Activated CD4-positive, alpha-beta T cell treated with anti-CD3 and anti-CD28 coated beads, Interleukin-2, Interleukin-6, amounts not matched to agents 100 ng/mL and 50 ng/mL, durations not matched to agents 16 hours and 8 hours (primary cell): ENCODE results near the gene SCARF2.
"Not testable (repeated sequence)": the region's sequence is repeated elsewhere in the genome, so short reads cannot be mapped to it uniquely, and the experiment has no call there.

ENCODE experiments used
- DNase-seq: peaks from one replicate; pipeline ENCODE4 v3.0.0-alpha.2; 2020

SCARF2 gene

DNA sequence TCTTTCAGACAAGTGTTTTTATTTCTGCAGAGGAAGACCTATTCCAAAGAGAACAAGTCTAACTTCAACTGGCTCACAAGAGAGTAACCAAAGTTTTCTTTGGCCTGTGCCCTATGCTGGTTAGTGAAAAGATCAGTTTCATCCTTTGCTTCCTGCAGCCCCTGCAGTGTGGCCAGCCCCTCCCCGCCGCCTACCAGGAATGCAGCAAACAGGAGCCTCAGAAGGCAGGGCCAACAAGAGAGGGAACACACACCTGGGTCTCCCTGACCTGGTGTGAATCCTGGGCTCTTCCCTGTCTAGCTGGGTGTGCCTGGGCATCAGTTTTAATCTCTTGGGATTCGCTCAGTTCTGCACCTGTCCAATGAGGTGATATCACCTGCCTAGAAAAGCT is 21.5 kb upstream of the SCARF2 start:
- DNase-seq, result no peak

DNA sequence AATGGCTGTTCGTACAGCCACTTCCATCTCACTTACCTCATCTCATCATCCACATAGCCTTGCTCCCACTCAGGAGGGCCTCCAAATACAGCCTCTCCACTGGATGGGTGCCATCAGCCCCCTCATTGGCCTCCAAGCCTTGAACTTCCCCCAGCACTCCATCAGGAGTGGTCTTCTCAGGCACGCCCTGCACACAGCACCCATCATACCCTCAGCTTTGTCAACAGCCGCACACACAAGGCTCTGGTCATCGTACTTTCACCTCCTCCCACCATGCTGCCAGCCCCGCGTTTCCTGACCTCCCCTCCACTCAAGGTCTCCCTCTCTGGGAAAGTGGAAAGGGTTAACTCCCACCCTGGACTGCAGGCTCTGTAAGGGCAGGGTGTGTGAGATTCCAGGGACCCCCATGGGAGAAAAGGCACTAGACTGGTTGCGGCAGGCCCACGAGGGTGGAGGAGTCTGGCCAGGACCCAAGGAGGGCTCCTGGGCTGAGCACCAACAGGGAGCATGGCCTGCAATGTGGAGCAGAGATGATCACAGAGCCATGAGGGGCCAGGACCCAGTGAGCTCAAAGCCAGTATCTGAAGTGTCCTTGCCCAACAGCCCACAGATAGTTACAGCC is 21.0 kb upstream of the SCARF2 start:
- DNase-seq, result no peak

DNA sequence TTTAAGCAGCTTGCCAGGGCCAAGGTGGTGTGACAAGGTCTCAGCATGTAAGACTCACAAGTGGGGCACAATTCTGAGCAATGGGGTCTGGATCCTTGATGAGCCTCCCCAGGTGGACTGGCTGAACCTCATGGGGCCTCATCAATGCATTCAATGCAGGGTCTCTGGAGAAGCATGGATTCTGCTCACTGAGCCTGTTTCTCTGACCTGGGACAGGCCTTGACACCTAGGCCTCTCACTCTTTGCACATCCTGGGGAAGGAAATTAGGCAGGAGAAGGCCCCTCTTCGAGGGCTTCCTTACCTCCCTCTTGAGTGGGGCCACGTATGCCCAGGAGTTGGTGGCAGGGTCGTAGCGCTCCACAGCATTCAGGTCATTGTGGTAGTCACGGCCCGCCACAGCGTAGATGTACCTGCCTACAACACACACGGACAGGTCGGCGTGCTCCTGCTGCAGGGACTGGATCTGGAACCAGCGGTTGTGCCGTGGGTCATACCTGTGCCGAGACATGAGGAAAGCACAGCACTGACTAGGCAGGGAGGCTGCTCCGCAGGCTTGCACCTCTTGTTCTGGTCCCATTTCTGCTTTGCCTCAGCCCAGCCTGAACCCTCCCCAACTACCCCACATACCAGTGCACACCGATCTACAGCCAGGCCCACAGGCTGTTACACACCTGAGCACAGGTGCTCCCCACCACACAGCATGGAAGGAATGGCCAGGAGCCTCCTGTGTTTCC is 20.0 kb upstream of the SCARF2 start:
- no peak for DNase-seq

DNA sequence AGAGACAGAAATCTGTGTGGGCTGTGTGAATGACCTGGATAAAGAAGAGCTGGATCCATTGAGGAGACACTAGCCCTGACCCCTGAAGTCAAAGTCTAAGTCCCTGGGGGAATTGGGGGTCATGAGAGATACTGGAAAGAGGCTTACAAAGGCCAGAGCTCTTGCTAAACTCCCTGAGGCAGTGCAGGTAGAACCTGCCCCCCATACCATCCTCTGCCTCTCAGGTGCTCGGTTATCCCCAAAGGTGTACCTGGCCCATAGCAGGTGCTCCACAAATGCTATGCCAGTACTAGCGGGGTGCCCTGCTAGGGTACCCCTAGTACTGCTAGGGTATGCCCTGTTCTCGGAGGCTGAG is 19.1 kb upstream of the SCARF2 start:
- DNase-seq, result no peak

DNA sequence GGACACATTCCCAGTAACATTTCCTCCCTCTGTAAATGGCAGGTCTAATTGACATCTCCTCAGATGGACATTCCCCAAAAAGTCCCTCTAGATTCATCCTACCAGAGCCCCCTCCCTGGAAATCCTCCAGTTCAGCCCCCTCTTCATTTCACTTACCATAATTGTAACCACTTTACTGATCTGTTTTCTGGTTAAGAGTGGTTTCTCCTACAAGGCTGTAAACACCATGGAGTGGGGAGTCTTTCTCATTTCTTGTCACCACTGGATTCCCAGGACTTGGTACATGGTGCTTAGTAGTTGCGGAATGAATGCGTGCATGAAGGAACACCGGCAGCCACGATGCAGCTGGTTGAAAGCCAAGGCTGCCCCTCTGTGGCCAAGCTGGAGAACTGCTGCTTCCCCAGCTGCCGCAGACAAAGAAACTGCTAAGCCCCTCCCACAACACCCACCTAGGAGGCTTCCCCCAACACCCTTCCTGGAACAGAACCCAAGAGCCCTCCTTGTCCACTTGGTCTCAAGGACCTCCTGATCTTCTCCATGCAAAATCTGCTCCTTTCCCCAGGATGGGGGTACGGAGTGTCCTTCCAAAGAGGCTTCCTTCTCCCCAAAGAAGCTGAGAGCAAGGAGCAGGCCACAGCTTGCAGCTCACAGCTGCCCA is 18.6 kb upstream of the SCARF2 start:
- peak; percentile 81 for DNase-seq

DNA sequence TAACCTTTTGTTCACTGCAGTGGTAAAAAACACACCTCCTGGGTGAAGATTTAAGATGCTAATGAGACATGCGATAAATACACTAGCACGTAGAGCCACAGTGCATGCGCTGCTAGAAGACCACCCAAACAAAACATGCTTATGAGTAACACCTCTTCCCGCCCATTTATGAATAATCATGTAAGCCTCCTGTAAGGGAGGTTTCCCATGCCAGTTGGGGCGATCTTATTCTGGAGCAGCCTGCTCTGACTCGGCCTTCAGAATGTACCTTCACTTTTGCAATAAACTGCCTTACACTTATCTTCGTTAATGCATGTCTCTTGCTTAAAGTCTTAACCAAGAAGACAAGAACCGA is 18.1 kb upstream of the SCARF2 start:
- DNase-seq, result no peak

DNA sequence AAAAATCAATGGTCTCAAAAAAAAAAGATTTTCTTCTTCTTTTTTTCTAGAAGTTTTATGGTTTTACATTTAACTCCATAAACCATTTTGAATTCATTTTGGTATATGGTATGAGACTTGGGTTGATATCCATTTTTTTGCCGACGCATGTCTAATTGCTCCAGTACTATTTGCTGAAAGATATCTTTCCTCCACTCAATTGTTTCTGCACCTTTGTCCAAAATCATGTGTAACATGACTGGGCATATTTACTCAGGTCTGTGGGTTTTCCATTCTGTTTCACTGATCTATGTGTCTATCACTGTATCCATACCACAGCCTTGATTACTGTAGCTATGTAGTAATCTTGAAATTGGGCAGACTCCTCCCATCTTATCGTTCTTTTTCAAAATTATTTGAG is 15.6 kb upstream of the SCARF2 start:
- no peak for DNase-seq

DNA sequence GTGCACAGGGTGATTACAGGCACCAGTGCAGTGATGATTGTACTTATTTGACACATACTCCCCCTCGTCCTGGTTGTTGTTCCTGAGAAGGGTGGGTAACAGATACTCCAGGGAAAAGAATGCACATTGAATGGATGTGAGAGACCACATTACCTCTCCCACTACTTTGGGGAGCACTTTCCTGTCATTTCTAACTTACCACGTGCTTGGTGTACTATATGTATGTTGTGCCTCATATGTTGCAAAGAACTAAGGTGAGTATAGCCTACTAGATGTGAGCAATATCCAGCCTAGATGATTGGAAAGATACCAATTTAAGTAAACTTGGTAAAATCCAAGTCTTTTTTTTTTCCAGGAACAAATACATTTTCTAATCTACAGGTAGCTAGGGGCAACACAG is 14.3 kb upstream of the SCARF2 start:
- DNase-seq, result no peak

DNA sequence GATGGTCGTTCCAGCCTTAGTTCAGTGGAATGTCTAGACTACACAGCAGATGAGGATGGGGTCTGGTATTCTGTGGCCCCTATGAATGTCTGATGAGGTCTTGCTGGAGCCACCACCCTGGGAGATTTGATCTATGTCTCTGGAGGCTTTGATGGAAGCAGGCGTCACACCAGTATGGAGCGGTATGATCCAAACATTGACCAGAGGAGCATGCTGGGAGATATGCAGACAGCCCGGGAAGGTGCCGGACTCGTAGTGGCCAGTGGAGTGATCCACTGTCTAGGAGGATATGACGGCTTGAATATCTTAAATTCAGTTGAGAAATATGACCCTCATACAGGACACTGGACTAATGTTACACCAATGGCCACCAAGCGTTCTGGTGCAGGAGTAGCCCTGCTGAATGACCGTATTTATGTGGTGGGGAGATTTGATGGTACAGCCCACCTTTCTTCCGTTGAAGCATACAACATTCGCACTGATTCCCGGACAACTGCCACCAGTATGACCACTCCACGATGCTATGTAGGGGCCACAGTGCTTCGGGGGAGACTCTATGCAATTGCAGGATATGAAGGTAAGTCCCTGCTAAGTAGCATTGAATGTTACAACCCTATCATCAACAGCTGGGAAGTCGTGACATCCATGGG is 13.6 kb upstream of the SCARF2 start:
- not testable (repeated sequence) for DNase-seq

DNA sequence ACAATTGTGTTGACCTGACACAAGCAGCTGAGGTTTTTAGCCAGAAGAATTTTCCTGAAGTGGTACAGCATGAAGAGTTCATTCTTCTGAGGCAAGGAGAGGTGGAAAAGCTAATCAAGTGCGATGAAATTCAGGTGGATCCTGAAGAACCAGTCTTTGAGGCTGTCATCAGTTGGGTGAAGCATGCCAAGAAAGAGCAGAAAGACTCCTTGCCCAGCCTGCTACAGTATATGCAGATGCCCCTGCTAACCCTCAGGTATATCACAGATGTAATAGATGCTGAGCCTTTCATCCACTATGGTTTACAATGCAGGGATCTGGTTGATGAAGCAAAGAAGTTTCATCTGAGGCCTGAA is 12.9 kb upstream of the SCARF2 start:
- no peak for DNase-seq

DNA sequence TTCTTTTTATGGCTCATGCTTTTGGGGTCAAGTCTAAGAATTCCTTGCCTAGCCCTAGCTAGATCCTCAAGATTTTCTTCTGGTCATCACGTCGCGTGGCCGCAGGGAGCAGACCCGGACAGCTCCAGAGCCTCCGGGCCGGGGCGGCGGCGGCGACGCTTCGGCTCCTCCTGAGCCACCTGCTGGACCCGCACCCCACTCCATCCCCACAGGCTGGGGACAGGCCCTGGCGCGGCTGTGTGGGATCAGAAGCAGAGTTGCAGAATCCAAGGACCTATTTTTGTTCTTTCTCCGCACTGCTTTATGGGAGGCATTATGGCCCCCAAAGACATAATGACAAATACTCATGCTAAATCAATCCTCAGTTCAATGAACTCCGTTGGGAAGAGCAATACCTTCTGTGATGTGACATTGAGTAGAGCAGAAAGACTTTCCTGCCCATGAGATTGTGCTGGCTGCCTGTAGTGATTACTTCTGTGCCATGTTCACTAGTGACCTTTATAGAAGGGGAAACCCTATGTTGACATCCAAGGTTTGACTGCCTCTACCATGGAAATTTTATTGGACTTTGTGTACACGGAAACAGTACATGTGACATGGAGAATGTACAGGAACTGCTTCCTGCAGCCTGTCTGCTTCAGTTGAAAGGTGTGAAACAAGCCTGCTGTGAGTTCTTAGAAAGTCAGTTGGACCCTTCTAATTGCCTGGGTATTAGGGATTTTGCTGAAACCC is 12.4 kb upstream of the SCARF2 start:
- no peak for DNase-seq

DNA sequence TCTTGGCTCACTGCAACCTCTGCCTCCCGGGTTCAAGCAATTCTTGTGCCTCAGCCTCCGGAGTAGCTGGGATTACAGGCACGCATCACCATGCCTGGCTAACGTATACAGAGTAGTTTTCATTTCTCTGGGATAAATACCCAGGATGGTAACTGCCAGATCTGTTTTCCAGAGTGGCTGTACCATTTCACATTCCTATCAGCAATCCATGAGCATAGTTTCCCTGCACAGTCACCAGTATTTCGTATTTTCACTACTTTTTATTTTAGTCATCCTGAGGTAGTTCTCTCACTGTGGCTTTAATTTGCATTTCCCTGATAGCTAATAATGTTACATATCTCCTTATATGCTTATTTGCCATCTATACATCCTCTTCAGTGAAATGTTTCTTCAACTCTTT is 11.0 kb upstream of the SCARF2 start:
- no peak for DNase-seq

DNA sequence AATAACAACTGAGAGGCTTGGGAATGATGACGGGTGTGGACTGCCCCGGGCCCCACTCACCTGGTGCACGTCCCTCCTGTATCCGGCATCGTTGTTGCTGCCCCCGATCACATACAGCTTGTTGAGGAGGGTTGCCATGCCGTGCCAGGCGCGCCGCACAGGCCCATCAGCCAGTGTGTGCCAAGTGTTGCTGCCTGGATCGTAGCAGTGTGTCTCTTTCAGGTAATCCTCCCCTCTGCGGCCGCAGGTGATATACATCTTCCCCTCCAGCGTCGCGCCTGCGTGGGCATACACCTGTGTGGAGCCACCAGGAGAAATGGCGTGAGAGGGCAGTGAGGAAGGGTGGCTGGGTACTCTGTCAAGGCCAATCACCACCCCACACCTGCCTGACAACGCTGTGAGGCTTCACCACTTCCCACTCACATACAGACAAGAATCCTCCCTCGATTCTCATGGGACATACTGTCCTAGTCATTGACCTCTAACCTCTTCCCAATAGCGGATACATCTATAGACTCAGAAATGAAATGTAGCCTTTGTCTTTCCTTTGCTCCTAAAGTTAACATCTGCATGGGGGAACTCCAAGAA is 8.9 kb upstream of the SCARF2 start:
- no peak for DNase-seq

DNA sequence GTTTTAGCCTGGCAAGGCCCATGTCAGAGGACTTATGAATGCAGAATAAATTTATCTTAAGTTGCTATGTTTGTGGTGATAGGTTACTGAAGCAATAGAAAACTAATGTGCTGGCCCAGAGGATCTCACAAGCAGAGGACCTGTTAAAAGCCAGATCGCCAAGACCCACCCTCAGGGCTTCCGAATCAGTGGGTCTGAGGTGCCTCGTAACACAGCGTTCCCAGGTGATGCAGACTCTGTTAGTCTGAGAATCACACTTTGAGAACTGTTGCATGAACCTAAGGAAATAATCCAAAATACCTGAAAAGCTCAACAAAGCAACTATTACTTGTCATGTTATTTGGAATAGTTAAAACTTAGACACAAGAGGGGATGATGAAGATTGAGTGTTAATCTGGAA is 6.7 kb upstream of the SCARF2 start:
- no peak for DNase-seq

DNA sequence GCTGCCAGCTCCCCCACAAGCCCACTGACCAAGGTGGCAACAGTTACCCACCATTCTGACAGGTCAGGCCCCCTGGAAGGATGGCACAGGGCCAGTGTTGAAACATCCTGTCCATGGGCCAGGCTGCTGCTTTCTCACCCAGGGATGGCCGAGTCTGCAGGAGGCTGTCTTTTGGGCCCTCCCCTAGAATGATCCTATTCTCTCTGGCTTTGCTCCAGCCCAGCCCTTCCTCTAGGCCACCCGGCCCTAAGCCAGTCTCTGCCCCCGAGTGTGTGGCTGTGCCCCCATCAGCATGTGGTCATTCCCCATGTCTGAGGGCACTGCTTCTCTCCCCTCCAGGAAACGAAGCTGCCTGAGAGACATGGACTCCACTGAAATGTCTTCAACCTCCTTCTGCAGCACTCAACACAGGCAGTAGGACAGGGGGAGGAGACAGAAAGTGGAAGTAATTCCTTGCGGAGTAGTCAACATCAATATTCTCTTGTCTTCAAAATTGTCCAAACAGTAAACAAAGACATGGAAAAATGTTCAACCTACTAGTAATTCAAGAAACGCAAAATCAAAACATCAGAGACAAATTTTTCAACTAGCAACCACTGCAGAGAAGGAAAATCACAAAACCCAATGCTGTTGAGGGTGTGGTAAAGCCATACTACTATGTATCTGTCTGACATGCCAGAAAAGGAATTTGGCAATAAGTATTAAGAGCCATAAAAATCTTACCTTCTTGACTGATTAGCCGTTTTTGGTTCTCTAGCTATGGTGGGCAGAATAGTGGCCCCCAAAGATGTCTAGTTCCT is 5.1 kb upstream of the SCARF2 start:
- DNase-seq, result no peak

DNA sequence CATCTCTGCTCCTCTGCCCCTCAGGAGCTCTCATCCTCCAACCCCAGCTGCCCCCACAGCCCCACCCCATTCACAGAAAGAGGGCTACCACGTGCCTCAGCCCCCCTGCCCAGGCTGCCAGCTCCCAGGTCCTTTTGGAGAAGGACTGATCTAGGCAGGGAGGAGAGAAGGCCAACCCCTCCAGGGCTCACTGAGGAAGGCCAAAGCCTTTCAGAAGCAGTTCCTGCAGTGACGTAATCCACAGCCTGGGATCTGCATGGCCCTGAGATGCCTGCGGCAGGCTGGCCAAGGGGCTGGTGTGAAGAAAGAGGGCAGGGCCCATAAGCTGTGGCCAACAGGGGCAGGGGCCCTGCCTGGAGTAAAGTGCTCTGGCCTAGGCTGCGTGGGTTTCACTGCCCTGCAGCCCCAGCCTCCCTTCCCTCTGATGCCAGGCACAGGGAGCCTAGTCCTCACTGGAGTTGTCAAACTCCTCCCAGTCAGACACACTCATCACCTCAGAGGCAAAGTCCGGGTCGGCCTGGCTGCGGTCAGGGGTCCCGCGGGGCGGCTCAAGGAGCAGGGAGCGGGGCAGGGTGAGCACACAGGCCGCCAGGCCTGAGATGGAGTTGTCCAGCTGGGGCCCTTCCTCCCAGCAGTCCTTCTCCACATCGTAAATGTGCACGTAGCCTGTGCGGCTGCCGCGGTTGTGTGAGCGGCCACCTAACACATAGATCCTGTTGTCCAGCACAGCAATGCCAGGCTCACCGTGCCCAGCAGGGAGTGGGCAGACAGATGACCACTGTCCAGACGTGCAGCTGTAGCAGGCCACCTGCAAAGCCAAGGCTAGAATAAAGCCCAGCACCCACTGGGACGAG is 4.2 kb upstream of the SCARF2 start:
- no peak for DNase-seq

DNA sequence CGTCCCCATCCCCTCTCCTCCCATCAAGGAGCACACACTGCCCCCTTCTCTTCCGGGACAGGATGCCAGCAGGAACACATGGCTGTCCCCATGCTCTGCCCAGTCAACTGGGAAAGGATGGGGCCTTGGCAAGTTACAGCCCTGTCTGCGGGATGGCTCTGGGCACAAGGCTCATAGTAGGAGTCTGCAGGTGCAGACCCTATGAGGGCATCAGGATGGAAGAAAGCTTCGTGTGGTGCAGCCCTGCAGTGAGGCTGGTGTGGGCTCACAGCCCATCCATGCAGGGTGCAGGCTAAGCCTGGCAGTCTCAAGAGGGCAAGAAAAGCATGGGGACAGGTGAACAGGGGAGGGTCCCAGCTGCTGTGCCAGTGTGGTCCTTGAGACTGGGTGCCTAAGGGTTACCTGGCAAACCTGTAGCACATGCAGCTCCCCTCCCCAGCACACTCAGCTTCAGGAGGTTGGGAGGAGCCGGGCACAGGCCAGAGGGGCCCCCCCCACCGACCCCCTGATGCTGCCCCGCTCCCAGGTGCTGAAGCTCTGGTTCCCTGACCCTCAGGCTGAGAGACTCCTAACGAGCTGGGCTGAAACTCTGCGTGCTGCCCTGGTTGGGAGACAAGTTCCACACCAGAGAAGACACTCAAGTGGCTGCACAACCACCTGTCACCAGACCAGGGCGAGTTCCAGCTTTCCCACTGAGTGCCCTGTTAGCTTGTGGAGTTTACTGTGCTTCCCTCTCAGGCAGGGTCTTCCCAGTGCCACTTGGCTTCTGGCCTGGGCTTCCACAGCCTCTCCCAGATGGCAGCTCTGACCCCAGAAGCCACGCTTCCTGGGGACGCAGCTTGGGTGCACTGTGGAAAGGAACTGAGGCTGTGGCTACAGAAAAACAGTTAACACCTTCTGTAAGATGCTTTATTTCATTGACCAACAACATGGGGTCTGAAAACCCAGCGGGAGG is 3.3 kb upstream of the SCARF2 start:
- no peak for DNase-seq

DNA sequence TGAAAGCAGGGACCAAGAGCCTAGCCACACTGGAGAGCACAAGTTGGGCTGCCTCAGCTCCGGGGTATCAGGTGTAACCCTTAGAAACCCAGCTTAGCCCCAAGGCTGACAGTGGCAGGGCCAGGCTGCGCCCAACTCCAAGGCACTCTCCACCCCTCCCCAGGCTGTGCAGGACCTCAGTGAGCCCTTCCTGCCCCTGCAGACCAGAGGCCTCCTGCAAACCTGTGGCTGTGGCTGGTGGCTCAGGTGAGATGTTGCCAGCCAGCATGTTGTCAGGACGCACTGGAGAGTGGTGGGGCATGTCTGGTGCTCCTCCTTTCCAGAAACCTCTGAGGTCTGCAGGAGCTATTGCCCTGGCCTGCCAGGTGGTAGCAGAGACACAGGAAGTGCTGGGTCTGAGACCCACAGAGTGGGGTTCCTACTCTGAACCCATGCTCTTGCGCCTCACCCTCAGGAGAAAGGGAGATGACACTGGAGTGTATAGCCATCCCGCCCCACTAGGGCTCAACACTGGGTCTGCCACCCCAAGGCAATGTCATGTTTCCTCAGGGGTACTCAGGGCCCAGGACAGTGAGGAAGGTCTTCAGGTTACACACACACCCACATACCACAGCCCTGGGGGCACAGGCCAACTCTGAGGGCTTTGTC is 2.4 kb upstream of the SCARF2 start:
- no peak for DNase-seq

DNA sequence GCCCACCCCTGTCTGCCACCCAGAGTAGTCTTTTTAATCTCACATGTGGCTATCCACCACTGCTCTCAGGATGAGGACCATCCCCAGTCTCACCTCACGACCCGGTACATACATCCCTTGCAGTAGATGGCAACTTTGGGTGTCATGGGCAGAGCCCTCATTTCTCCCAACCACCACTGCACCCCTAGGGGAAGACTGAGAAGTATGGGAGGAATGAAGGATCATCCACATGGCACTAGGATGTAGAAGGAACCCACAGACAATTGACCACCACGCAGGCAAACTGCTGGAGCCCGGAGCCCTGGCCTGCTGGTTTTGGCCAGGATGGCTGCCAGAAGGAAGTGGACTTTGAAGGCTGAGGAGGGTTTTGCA is 1.9 kb upstream of the SCARF2 start:
- no peak for DNase-seq
